Uterus (tissue), 2 donors: ENCODE measurements around the gene PHPT1.

ENCODE experiments used
- CTCF ChIP-seq, 4 experiments: fragments of 200-600 bp in 2 of 4; fragments of 450-650 bp in 2 of 4; sonication (generic) in 2 of 4; IDR thresholded peaks; one replicate each; pipeline ENCODE4 v1.5.1; 2016 to 2019; ENCODE audit warnings: antibody characterized with exemption in 4 of 4, mild to moderate bottlenecking in 2 of 4, moderate library complexity in 1 of 4
- POLR2A ChIP-seq, 2 donors: fragments of 450-650 bp; IDR thresholded peaks; one replicate each; pipeline ENCODE4 v1.6.1; 2016; ENCODE audit warnings: antibody characterized with exemption in 2 of 2, mild to moderate bottlenecking in 1 of 2, moderate library complexity in 1 of 2

- TF ChIP-seq POLR2A (IDR thresholded peaks at IDR 0.05) (no peak), CTCF (IDR thresholded peaks at IDR 0.05) (no peak)
Measured at GRCh38 chr9:136853596-136854112, 4.4 kb downstream of the PHPT1 start.
